DMS53 treated with DMSO at 0.1 percent for 48 hours (cell line): Measurements from ENCODE around the gene MED29.

Experiments
- DNase-seq: peaks from one replicate; lab custom pipeline; 2025; ENCODE audit not compliant: unreplicated experiment; lab: John Stamatoyannopoulos, UW

Gene MED29

GRCh38 chr19:39390751-39391437 lies at the start of gene MED29, which contains the start of gene PAF1:
TSS of gene MED29 (plus strand) at chr19:39391378. CDS start at chr19:39391423, 45 bp downstream.
TSS of gene PAF1 (minus strand) at chr19:39391106. CDS start at chr19:39390864, 242 bp downstream.
- DNase-seq, result peak; percentile 100

GRCh38 chr19:39341719-39342604 lies 49.2 kb upstream of the MED29 start, which contains the start of gene SAMD4B:
TSS of gene SAMD4B (plus strand) at chr19:39342421. CDS start at chr19:39356894, 14,473 bp downstream.
- DNase-seq, result peak; percentile 99

- no peak for DNase-seq
Measured at GRCh38 chr19:39342647-39343305, 48.4 kb upstream of the MED29 start.

- DNase-seq, result no peak
Measured at GRCh38 chr19:39345956-39346355, 45.2 kb upstream of the MED29 start.

- no peak for DNase-seq
Measured at GRCh38 chr19:39347332-39348164, 43.6 kb upstream of the MED29 start.

- DNase-seq, result no peak
Measured at GRCh38 chr19:39349326-39349725, 41.9 kb upstream of the MED29 start.

- DNase-seq, result no peak
Measured at GRCh38 chr19:39350156-39350555, 41.0 kb upstream of the MED29 start.

- no peak for DNase-seq
Measured at GRCh38 chr19:39351537-39352064, 39.6 kb upstream of the MED29 start.

GRCh38 chr19:39352381-39353255 lies 38.6 kb upstream of the MED29 start:
- no peak for DNase-seq

GRCh38 chr19:39355253-39355652 lies 35.9 kb upstream of the MED29 start:
- DNase-seq, result no peak

GRCh38 chr19:39356073-39356472 lies 35.1 kb upstream of the MED29 start:
- no peak for DNase-seq

GRCh38 chr19:39356647-39357046 lies 34.5 kb upstream of the MED29 start:
- no peak for DNase-seq

GRCh38 chr19:39359026-39359425 lies 32.2 kb upstream of the MED29 start:
- no peak for DNase-seq

- no peak for DNase-seq
Measured at GRCh38 chr19:39360599-39360998, 30.6 kb upstream of the MED29 start.

- no peak for DNase-seq
Measured at GRCh38 chr19:39362682-39363657, 28.2 kb upstream of the MED29 start.

- DNase-seq, result no peak
Measured at GRCh38 chr19:39363901-39364457, 27.2 kb upstream of the MED29 start.

- no peak for DNase-seq
Measured at GRCh38 chr19:39365531-39365930, 25.6 kb upstream of the MED29 start.

- no peak for DNase-seq
Measured at GRCh38 chr19:39369200-39369599, 22.0 kb upstream of the MED29 start.
